Measurements from ENCODE around the gene ZNF202. TPM values are rescaled to one million over a fixed set of nuclear protein-coding genes. Genes with fewer than 3 reads are reported as not detected.

The ZNF202 gene
- total and polyA plus RNA-seq, 2 of the 13 experiments (the other 11 are each of a cell fraction or from before 2014, with no cell fraction given): 7.7 to 7.9 TPM

- no peak overlapping the region for H3K9ac ChIP-seq (ENCODE audit: insufficient read depth, low read depth, low read length)
- 1% methylated on average over 8 of the region's 8 CpGs for WGBS (ENCODE audit: low lambda C conversion rate)
- no peaks in the 10 kb centered on the region for H4K20me1 ChIP-seq (ENCODE audit: insufficient read depth, low read length)
- H3K79me2 ChIP-seq (ENCODE audit: insufficient read depth, low read length): no peaks in the 10 kb centered on the region
- H2AFZ ChIP-seq (ENCODE audit: low read length): no peak overlapping the region
- no peaks in the 10 kb centered on the region for H3K4me1 ChIP-seq (ENCODE audit: insufficient read depth, low read length)
- no peaks in the 10 kb centered on the region; a peak in 1 of 5 replicates for H3K27me3 ChIP-seq (ENCODE audit: control insufficient read depth in 1 of 2, insufficient read depth in 2 of 2, low read length in 2 of 2)
- no TSS peak for BruUV-seq (replicated peaks)
- ChIA-PET CTCF (ENCODE audit: low intra/inter-chr PET ratio, low total read pairs) (interaction anchor here (0.8 to 1.8 kb wide), 2 partner anchors 67 to 127 kb away, joined by 9 to 35 read pairs; no protein-coding TSS in a partner anchor), POLR2A (no interaction called here)
- in situ Hi-C loops (cut with HindIII; ENCODE audit: extremely low pct_ligation_motif_present, low pct_unique_long_range_greater_than_20kb): loop anchor here (5.0 kb wide), 2 partner anchors 65 to 120 kb away; no protein-coding TSS in a partner anchor
- intact Hi-C loops (cut with micrococcal nuclease; ENCODE audit: unreplicated experiment): loop anchor here (1.0 kb wide), 2 partner anchors 66 to 127 kb away; no protein-coding TSS in a partner anchor
- DNase-seq (ENCODE audit: low spot score) (peak; percentile 42), FAIRE-seq (peak; percentile 74), ATAC-seq (peak; percentile 81)
- no peak overlapping the region for H3K4me3 ChIP-seq (replicated peaks in 1 of 3; ENCODE audit: insufficient read depth in 1 of 3, low read depth in 2 of 3, low read length in 3 of 3)
- H3K27ac ChIP-seq (ENCODE audit: extremely low read length, insufficient read depth, low read length): no peak overlapping the region
- H3K36me3 ChIP-seq (replicated peaks in 1 of 2; ENCODE audit: control insufficient read depth in 1 of 2, insufficient read depth in 2 of 2, low read length in 2 of 2): no peaks in the 10 kb centered on the region
- H3K4me2 ChIP-seq (ENCODE audit: low read depth, low read length): no peak overlapping the region
- no peaks in the 10 kb centered on the region for H3K9me3 ChIP-seq (ENCODE audit: low read length)
- TF ChIP-seq CSRNP2 (CRISPR knock-in tag; conservative IDR thresholded peaks at IDR 0.05; ENCODE audit: low read depth): no peak
- TF ChIP-seq TFAP4 (IDR thresholded peaks at IDR 0.05; ENCODE audit: borderline replicate concordance, low read depth): no peak
- TF ChIP-seq E2F1 (CRISPR knock-in tag; IDR thresholded peaks at IDR 0.05): no peak
- no peak for TF ChIP-seq ZBTB25 (CRISPR knock-in tag; IDR thresholded peaks at IDR 0.05)
- TF ChIP-seq RNF219 (CRISPR knock-in tag; IDR thresholded peaks at IDR 0.05): no peak
- no peak for TF ChIP-seq TMF1 (CRISPR knock-in tag; IDR thresholded peaks at IDR 0.05; ENCODE audit: low read depth)
- no peak for TF ChIP-seq ZNF619 (CRISPR knock-in tag; IDR thresholded peaks at IDR 0.05)
- TF ChIP-seq RAD21 (CRISPR knock-in tag; IDR thresholded peaks at IDR 0.05): 0 out of 2 replicates have a peak, but pooled peaks have one; percentile 45
- peak; percentile 80 for TF ChIP-seq CTCF (CRISPR knock-in tag; IDR thresholded peaks at IDR 0.05)
- no peak for TF ChIP-seq ARID3A (IDR thresholded peaks at IDR 0.05; ENCODE audit: low read depth, low read length)
- no peak for TF ChIP-seq ZNF670 (CRISPR knock-in tag; IDR thresholded peaks at IDR 0.05; ENCODE audit: borderline replicate concordance)
- TF ChIP-seq STAG1 (CRISPR knock-in tag; IDR thresholded peaks at IDR 0.05): peak; percentile 78
Observed at GRCh38 chr11:123707606-123708205, 33.8 kb downstream of the ZNF202 start.
